ENCODE results near the gene ANAPC4.
A peak's percentile ranks its signal among the peaks of the same experiment; 100 is the strongest.
"Not testable (repeated sequence)": the region's sequence is repeated elsewhere in the genome, so short reads cannot be mapped to it uniquely, and the experiment has no call there.

ANAPC4 gene, protein sequence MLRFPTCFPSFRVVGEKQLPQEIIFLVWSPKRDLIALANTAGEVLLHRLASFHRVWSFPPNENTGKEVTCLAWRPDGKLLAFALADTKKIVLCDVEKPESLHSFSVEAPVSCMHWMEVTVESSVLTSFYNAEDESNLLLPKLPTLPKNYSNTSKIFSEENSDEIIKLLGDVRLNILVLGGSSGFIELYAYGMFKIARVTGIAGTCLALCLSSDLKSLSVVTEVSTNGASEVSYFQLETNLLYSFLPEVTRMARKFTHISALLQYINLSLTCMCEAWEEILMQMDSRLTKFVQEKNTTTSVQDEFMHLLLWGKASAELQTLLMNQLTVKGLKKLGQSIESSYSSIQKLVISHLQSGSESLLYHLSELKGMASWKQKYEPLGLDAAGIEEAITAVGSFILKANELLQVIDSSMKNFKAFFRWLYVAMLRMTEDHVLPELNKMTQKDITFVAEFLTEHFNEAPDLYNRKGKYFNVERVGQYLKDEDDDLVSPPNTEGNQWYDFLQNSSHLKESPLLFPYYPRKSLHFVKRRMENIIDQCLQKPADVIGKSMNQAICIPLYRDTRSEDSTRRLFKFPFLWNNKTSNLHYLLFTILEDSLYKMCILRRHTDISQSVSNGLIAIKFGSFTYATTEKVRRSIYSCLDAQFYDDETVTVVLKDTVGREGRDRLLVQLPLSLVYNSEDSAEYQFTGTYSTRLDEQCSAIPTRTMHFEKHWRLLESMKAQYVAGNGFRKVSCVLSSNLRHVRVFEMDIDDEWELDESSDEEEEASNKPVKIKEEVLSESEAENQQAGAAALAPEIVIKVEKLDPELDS

DNA sequence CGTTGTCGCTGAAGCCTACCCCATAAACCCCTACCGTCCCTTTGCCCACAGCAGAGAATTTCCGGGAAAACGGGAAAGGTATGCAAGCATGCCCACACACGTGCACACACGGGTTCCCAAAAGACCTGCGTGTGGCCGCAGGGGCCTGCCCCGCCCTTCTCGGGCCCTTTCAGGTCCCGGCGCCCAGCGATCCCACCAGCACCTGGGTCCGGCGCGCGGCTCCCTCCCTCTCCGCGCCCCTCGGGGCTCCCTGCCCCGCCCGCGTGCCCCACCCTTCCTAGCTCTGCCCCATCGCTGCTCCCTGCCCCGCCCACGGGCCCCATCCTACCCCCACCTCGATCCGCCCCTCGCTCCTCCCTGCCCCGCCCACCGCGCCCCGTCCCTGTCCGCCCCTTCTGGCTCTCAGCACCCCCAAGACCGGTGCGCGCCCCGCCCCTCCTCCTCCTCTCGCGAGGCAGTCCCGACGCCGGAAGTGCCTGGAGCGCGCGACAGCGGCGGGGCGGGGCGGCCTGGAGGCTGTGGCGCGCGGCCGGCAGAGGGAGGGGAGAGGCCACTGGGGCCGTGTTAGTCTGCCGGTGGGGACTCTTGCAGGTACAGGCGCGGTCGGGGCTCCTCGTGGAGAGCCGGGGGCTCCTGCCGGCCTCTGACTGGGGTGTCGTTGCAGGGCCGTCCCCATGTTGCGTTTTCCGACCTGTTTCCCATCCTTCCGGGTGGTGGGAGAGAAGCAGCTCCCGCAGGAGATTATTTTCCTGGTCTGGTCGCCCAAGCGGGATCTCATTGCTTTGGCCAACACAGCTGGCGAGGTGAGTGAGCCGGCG is at the start of gene ANAPC4:
Gene ANAPC4 (plus strand): TSS at position 510 of the 818 bp plus-strand sequence. CDS start 165 bp downstream, at position 675.
- DNase-seq (ENCODE audit: low read depth), result peak; percentile 44

DNA sequence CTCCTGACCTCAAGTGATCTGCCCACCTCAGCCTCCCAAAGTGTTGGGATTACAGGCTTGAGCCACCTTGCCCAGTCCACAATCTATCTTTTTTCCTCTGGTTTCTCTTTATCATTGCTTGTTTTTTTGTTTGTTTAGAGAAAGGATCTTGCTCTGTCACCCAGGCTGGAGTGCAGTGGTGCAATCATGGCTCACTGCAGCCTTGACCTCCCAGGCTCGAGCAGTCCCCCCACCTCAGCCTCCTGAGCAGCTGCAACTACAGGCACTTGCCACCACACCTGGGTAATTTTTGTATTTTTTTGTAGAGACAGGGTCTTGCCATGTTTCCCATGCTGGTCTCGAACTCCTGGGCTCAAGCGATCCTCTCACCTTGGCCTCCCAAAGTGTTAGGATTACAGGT is 48.6 kb upstream of the ANAPC4 start:
- DNase-seq (ENCODE audit: low read depth), result not testable (repeated sequence)

DNA sequence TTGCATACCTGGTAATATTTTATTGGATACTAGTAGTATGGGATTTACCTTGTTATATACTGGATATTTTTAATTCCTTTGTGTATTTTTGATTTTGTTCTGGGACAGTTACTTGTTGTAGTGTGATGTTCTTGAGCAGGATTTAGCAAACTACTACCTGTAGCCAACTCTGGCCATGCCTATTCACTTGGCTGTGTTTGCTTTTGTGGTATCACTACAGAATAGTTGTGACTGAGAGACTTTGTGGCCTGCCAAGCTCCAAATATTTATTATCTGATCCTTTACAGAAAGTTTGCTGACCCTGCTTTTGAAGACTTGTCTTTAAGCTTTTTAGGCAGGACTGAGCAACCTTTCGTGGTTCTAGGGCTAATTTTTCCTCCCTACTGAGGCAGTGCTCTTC is 46.7 kb upstream of the ANAPC4 start:
- DNase-seq (ENCODE audit: low read depth), result no peak

DNA sequence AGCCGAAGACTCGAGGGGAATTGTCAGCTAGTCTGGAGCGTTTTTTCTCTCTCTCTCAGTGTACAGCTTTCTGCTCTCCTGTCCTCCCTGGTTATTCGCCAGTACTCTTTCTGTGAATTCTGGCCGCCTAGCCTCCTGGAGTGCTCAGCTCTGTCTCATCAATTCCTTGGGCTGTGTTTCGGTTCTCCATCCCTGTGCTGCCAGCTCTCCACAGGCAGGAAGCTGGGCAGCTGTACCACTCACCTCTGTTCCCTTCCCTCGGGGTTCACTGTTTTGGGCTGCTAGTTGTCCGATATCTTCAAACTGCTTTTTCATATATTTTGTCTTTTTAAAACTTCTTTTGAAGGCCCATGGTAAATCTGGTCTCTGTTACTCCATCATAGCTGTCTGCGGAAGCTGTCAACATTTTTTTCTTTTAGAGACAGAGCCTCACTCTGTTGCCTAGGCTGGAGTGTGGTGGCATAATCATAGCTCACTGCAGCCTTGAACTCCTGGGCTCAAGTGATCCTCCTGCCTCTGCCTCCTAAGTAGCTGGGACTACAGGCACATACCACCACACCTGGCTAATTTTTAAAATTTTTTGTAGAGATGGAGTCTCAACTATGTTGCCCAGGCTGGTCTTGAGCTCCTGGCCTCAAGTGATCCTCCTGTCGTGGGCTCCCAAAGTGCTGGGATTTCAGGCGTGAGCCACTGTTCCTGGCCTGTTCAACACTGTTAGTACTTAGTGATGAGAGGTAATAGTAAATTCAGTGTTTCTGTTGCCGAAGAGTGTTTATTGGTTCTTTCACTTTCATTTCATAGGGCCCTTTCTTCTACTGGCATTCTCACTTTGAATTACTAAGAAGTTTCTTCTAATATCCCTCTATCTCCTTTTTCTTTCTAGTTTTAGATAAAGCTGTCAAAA is 45.9 kb upstream of the ANAPC4 start:
- DNase-seq (ENCODE audit: low read depth), result no peak

DNA sequence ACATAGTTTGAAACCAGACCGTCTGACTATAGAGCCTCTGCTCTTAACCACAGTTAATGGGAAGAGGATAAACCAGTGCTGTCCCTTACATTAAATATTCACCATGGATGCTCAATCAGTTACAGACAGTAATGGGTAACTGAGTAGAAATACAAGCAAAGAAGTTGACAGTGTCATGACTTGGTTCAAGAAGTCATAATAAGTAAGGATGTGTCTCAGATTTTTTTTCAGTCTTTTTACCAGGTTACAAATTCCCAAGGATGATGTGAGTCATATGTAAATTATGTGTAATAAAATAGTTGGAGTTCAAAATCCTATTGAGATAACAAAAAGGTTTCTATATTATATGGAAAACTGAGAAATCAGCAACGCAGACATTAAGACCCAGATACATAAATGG is 33.4 kb upstream of the ANAPC4 start:
- DNase-seq (ENCODE audit: low read depth), result no peak

DNA sequence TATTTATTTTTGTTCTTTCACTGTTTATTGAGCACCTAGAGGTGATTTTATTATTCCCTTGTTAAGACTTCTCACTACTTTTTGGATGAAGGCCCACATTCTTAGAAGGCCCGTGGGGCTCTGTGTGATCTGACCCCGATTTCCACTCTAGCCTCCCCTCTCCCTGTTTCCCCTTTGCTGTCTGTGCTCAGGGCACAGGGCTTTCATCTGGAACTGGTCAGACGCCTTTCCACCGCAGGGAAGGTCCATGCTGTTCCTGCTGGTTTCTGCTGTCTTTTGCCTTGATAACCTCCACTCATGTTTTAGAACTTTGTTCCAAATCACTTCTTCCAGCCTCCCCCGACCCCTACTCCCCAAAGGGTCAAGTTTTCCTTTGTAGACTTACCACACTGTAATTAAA is 31.3 kb upstream of the ANAPC4 start:
- no peak for DNase-seq (ENCODE audit: low read depth)

DNA sequence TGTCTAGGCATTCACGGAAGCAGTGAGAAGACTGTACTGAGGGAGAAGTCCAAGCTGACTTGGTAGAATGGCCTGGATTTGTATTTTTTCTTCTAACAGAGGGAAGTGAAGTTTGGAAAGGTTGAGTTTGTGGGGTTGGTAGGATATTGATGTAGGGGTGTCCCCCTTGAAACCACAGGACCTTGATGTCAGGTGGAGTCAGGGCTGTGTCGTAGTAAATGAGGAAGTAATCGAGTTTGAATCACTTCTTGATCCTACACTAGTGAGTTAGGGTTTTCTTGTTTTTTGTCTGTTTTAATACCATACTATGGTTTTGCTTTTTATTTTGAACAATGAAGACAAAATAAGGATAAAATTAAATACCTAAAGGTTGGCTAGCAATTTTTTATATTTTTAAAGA is 30.1 kb upstream of the ANAPC4 start:
- no peak for DNase-seq (ENCODE audit: low read depth)

GRCh38 chr4:25347473-25347872 is 29.6 kb upstream of the ANAPC4 start:
- no peak for DNase-seq (ENCODE audit: low read depth)

- DNase-seq (ENCODE audit: low read depth), result no peak
Measured at GRCh38 chr4:25347971-25348370, 29.1 kb upstream of the ANAPC4 start.

- DNase-seq (ENCODE audit: low read depth), result peak; percentile 18
Measured at GRCh38 chr4:25350561-25350960, 26.5 kb upstream of the ANAPC4 start.

- peak; percentile 20 for DNase-seq (ENCODE audit: low read depth)
Measured at GRCh38 chr4:25351777-25352416, 25.2 kb upstream of the ANAPC4 start.

GRCh38 chr4:25356068-25356467 is 21.0 kb upstream of the ANAPC4 start:
- no peak for DNase-seq (ENCODE audit: low read depth)

- DNase-seq (ENCODE audit: low read depth), result no peak
Measured at GRCh38 chr4:25358515-25359275, 18.4 kb upstream of the ANAPC4 start.

DNA sequence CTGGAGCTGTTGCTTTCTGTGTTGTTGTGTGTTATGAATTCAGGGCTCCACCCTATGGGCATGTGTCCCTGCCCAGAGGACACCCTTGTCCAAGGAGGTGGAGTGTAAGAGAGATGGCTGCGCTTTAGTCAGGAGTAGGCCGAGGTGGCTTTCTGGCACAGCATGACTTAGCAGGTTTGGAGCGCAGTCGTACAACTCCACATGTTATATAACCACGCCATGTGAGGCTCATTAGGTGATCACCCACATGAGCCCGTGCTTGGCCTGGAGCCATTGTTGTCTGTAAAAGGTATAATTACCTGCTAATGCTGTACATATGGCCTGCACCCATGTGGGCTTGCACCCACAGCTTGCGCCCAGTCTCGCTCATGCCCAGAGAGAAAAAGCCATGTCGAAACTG is 15.8 kb upstream of the ANAPC4 start:
- no peak for DNase-seq (ENCODE audit: low read depth)

DNA sequence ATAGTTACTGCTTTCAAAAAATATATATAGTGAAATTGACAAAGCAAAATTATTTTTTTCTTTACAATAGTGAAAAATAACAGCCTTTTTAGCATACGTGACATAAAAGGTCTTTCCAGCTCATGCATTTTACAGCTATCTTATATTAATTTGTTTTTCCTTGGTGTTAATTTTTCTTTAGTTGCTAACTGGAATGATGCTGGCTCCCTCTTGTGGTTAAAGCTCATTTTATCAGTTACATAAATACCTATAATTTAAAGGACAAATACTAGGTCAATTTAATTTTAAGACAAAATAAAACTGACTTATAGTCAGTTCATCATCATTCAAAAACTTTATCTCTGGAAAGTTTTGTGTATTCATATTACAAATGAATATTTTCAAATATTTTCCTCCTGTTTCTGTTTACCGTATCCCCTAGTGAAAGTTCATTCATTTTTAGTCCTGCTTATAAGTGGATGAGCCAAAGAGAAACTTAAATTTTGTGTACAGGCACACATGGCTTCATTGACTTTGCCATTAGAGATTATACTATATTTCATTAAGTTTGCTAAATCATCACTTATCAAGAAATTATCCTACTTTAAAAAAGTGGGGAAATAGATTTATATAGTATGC is 9.9 kb upstream of the ANAPC4 start:
- no peak for DNase-seq (ENCODE audit: low read depth)

DNA sequence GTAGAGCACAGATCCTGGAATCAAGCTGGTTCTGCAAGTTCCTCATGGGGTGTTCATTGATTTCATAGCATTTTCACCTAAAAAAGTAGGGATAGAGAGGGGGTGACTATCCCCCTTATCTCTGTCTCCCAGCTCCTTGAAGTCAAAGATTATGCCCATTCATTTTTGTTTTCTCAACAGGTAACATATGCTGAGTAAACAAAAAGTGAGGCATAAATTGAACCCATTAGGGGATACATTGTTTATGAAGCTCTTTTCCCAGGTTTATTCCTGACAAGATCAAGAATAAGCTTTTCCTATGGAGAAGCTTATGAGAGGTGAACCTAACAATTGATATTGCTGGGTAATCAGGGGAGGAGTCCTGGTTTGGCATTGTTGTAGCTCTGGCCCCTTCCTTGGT is 9.2 kb upstream of the ANAPC4 start:
- DNase-seq (ENCODE audit: low read depth), result no peak

DNA sequence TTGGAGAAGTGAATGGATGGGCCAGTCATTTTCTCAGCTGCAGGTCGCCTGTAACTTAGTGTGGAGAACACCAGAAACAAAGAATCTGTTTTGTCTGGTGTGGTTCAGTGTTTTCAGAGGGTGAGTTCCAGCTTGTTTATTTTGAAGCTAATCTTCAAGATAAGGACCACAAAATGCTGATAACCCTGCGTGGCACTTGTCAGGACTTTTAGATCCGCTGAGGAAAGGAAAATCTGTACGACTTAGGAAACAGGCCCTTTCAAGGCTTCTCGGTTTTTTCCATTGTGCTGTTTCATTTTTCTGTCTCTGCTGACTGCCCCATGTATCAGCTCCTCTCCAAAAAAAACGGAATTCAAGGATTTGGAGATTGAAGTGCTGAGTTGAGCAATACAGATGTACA is 8.7 kb upstream of the ANAPC4 start:
- no peak for DNase-seq (ENCODE audit: low read depth)

- DNase-seq (ENCODE audit: low read depth), result no peak
Measured at GRCh38 chr4:25370242-25370641, 6.8 kb upstream of the ANAPC4 start.

DNA sequence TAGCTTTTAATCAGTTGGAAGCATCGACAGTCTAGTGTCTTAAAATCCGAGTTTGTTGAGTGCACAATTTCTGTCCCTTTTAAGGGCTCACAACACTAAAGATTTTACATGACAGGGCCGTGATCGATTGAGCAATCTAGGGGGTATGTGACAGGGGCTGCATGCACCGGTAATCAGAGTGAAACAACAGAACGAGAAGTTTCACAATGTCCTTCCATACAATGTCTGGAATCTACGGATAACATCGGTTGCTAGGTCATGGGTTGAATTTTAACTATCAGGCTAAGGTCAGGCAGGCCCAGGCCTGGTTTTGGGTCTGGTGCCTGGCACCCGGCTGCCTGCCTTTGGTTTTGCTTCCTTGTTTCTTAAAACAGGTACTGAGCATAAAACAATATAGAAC is 4.5 kb upstream of the ANAPC4 start:
- DNase-seq (ENCODE audit: low read depth), result not testable (repeated sequence)

Measured in GM04503 (cell line).